Endothelial cell of umbilical vein (primary cell): ENCODE data around the gene FST. TPM values are rescaled to one million over a fixed set of nuclear protein-coding genes. Genes with fewer than 3 reads are reported as not detected.

Experiments used
- BruUV-seq: library from RNA; stranded (reverse); fragments of 400-500 nt; replicated peaks from 2 replicates; lab custom pipeline; 2021; lab: Mats Ljungman, UMichigan
- CTCF ChIA-PET: fragments of 300-600, 350-600 bp; sonication (Branson Sonifier 250); formaldehyde crosslinking; loops from one replicate; lab custom pipeline; 2021; ENCODE audit warnings: antibody characterized with exemption, inconsistent platforms; lab: Charles Lee
- POLR2A ChIA-PET: fragments of 300-600, 350-600 bp; sonication (Branson Sonifier 250); formaldehyde crosslinking; loops from one replicate; lab custom pipeline; 2021; ENCODE audit warnings: antibody characterized with exemption, inconsistent platforms; lab: Charles Lee
- DNase-seq: peaks from one replicate; pipeline ENCODE4 v3.0.0-alpha.2; 2011; ENCODE audit warnings: low read depth, low spot score
- FAIRE-seq: peaks from 2 replicates; lab custom pipeline; 2011; peaks lifted over from hg19 to GRCh38; lab: Jason Lieb, UNC
- H2AFZ ChIP-seq: 2 replicates; pipeline ENCODE4 v1.6.0; 2012; ENCODE audit warnings: low read depth, low read length, control low read depth, inconsistent platforms
- H3K27ac ChIP-seq: 2 replicates; pipeline ENCODE4 v1.5.1; 2011; ENCODE audit warnings: low read depth, mild to moderate bottlenecking, control low read depth, low read length, moderate library complexity; ENCODE audit not compliant: insufficient read depth
- H3K27me3 ChIP-seq, 2 experiments: 2 replicates each; pipeline versions ENCODE4 v1.6.0 to v1.6.1; 2011; ENCODE audit warnings: low read length in 2 of 2, mixed read lengths in 1 of 2; ENCODE audit not compliant: control insufficient read depth in 2 of 2, insufficient read depth in 2 of 2
- H3K36me3 ChIP-seq, 2 experiments: 2 replicates in 1 of 2; 3 replicates in 1 of 2; pipeline ENCODE4 v1.5.1; 2011; ENCODE audit warnings: low read length in 2 of 2, mild to moderate bottlenecking in 1 of 2, moderate library complexity in 1 of 2; ENCODE audit not compliant: control insufficient read depth in 2 of 2, insufficient read depth in 2 of 2; ENCODE audit errors: extremely low read depth in 1 of 2
- H3K4me1 ChIP-seq: 3 replicates; pipeline ENCODE4 v1.5.1; 2011; ENCODE audit warnings: mild to moderate bottlenecking, low read length; ENCODE audit not compliant: control insufficient read depth, insufficient read depth; ENCODE audit errors: extremely low read depth
- H3K4me2 ChIP-seq: 2 replicates; pipeline ENCODE4 v1.6.1; 2011; ENCODE audit warnings: low read length, control low read depth, mixed read lengths; ENCODE audit not compliant: insufficient read depth
- H3K4me3 ChIP-seq, 3 experiments: fragments of 200-600 bp in 1 of 3; sonication (generic), shearing (Covaris generic) in 1 of 3; replicated peaks in 1 of 3; 2 replicates each; pipeline ENCODE4 v1.5.1; 2011 to 2016; ENCODE audit warnings: control low read depth in 3 of 3, low read length in 3 of 3, mild to moderate bottlenecking in 2 of 3, inconsistent platforms in 1 of 3, low read depth in 1 of 3, moderate library complexity in 1 of 3; ENCODE audit not compliant: insufficient read depth in 1 of 3
- H3K79me2 ChIP-seq: 2 replicates; pipeline ENCODE4 v1.6.0; 2012; ENCODE audit warnings: low read length, inconsistent platforms; ENCODE audit not compliant: control insufficient read depth, insufficient read depth
- H3K9ac ChIP-seq: replicated peaks from 2 replicates; pipeline ENCODE3; 2011; ENCODE audit warnings: low read length, control low read depth; ENCODE audit not compliant: insufficient read depth; ENCODE audit errors: extremely low read depth
- H3K9me1 ChIP-seq: replicated peaks from 3 replicates; pipeline ENCODE4 v1.6.0; 2011; ENCODE audit warnings: mild to moderate bottlenecking, low read length; ENCODE audit not compliant: control insufficient read depth, insufficient read depth; ENCODE audit errors: extremely low read depth
- H3K9me3 ChIP-seq: replicated peaks from 2 replicates; pipeline ENCODE4 v1.5.1; 2012; ENCODE audit warnings: low read length, inconsistent platforms; ENCODE audit not compliant: control insufficient read depth, insufficient read depth
- H4K20me1 ChIP-seq: replicated peaks from 2 replicates; pipeline ENCODE3; 2011; ENCODE audit warnings: mild to moderate bottlenecking, low read length; ENCODE audit not compliant: control insufficient read depth, insufficient read depth; ENCODE audit errors: extremely low read depth
- CTCF ChIP-seq, 2 donors: IDR thresholded peaks; 1 replicate in 1 of 2; 2 replicates in 1 of 2; pipeline ENCODE4 v1.5.1; 2011; ENCODE audit warnings: low read length in 2 of 2, mild to moderate bottlenecking in 2 of 2, moderate library complexity in 2 of 2, control low read depth in 1 of 2, inconsistent platforms in 1 of 2, low read depth in 1 of 2; ENCODE audit not compliant: insufficient read depth in 1 of 2; ENCODE audit errors: extremely low read depth in 1 of 2
- EZH2 ChIP-seq: IDR thresholded peaks from 2 replicates; pipeline ENCODE4 v1.6.1; 2012; ENCODE audit warnings: borderline replicate concordance, low read depth, mild to moderate bottlenecking, moderate library complexity, low read length, inconsistent platforms; ENCODE audit not compliant: severe bottlenecking
- FOS ChIP-seq: IDR thresholded peaks from 2 replicates; pipeline ENCODE4 v1.6.1; 2011; ENCODE audit warnings: mild to moderate bottlenecking, low read length, moderate library complexity, borderline replicate concordance; ENCODE audit not compliant: insufficient read depth
- GATA2 ChIP-seq: IDR thresholded peaks from 2 replicates; pipeline ENCODE4 v1.7.0; 2011; ENCODE audit warnings: low read depth, mild to moderate bottlenecking, moderate library complexity, mixed read lengths, low read length; ENCODE audit not compliant: insufficient read length, insufficient read depth
- JUN ChIP-seq: IDR thresholded peaks from 2 replicates; pipeline ENCODE4 v1.6.1; 2011; ENCODE audit warnings: borderline replicate concordance, low read depth; ENCODE audit not compliant: insufficient read length, insufficient read depth
- MAX ChIP-seq: IDR thresholded peaks from 2 replicates; pipeline ENCODE4 v1.6.1; 2011; ENCODE audit not compliant: insufficient read depth, insufficient read length
- MYC ChIP-seq: IDR thresholded peaks from one replicate; pipeline ENCODE4 v1.6.1; 2011; ENCODE audit warnings: mild to moderate bottlenecking, low read depth, low read length
- POLR2A ChIP-seq: IDR thresholded peaks from 2 replicates; pipeline ENCODE4 v1.6.1; 2012; ENCODE audit warnings: low read depth, mild to moderate bottlenecking, control low read depth, low read length
- POLR2AphosphoS5 ChIP-seq: IDR thresholded peaks from 2 replicates; pipeline ENCODE4 v1.6.1; 2012; ENCODE audit warnings: low read depth, mild to moderate bottlenecking, control low read depth, low read length, moderate library complexity; ENCODE audit not compliant: insufficient read depth
- dilution Hi-C: fragments of 300-500 bp; cut with MboI; formaldehyde crosslinking; loops from one replicate; pipeline ENCODE4 v1.15.0; 2019; ENCODE audit warnings: low sequenced_read_pairs; ENCODE audit not compliant: extremely low pct_ligation_motif_present
- intact Hi-C: fragments of 100-400 bp; cut with micrococcal nuclease; formaldehyde crosslinking; loops from one replicate; pipeline ENCODE4 v1.10.0; 2022
- polyA plus RNA-seq, 4 experiments: library from polyadenylated mRNA; depleted of rRNA in 3 of 4; stranded (reverse) in 3 of 4; unstranded in 1 of 4; fragments of >200 nt; gene quantifications; 2 replicates each; pipeline versions ENCODE4 v1.2.1 to v1.2.3, GENCODE V29; 2011 to 2012; ENCODE audit warnings: missing spikeins in 1 of 4
- total RNA-seq: library from RNA; stranded (reverse); gene quantifications from 2 replicates; pipeline ENCODE4 v1.2.3, GENCODE V29; 2021

The FST gene
- total and polyA plus RNA-seq, 2 donors (not counting 3 experiments of a cell fraction or from before 2014, with no cell fraction given), result 20.8 to 46.0 TPM

GRCh38 chr5:53473633-53474032 lies 6.8 kb upstream of the FST start:
- TF ChIP-seq FOS (no peak), POLR2A (no peak), POLR2AphosphoS5 (no peak), MAX (no peak), JUN (no peak), MYC (no peak), GATA2 (no peak), CTCF (IDR thresholded peaks at IDR 0.05; ENCODE audit: extremely low read depth in 1 of 2, insufficient read depth in 1 of 2, low read depth in 1 of 2, low read length in 2 of 2) (no peak), EZH2 (no peak)
- no peak overlapping the region for H3K27ac ChIP-seq
- no peak overlapping the region for H3K4me3 ChIP-seq
- FAIRE-seq (no peak), DNase-seq (no peak)
- H3K36me3 ChIP-seq, result no peaks in the 10 kb centered on the region
- H3K79me2 ChIP-seq, result no peaks in the 10 kb centered on the region
- no peaks in the 10 kb centered on the region for H3K9me1 ChIP-seq
- intact Hi-C loops (no loop called here), dilution Hi-C loops (no loop called here)
- H3K4me2 ChIP-seq, result no peak overlapping the region
- no peaks in the 10 kb centered on the region for H4K20me1 ChIP-seq
- no TSS peak for BruUV-seq
- CTCF ChIA-PET, result interaction anchor here (0.6 kb wide), 1 partner anchor 211 kb away, joined by 3 read pairs; no protein-coding TSS in a partner anchor
- POLR2A ChIA-PET, result no interaction called here
- no peak overlapping the region for H2AFZ ChIP-seq
- H3K9me3 ChIP-seq, result no peaks in the 10 kb centered on the region
- H3K9ac ChIP-seq, result no peak overlapping the region
- H3K4me1 ChIP-seq, result peaks cover 2% of the 10 kb centered on the region
- peaks cover 4 to 11% of the 10 kb centered on the region in 2 experiments for H3K27me3 ChIP-seq
